Small intestine (tissue), 7 donors: ENCODE data around the gene SLC7A14. TPM values are rescaled to one million over a fixed set of nuclear protein-coding genes. Genes with fewer than 3 reads are reported as not detected.

Experiments used
- DNase-seq, 2 donors: peaks; one replicate each; pipeline versions ENCODE4 v3.0.0 to v3.0.0-alpha.2; 2013
- FAIRE-seq: peaks from 2 replicates; lab custom pipeline; 2012; peaks lifted over from hg19 to GRCh38; lab: Jason Lieb, UNC
- H3K27ac ChIP-seq, 3 donors: one replicate each; pipeline ENCODE4 v1.5.1; 2013; ENCODE audit warnings: low read length in 2 of 3, mild to moderate bottlenecking in 2 of 3, control low read depth in 1 of 3, inconsistent platforms in 1 of 3, low read depth in 1 of 3, moderate library complexity in 1 of 3
- H3K27me3 ChIP-seq, 3 donors: one replicate each; pipeline ENCODE4 v1.6.1; 2013; ENCODE audit warnings: low read length in 3 of 3, inconsistent platforms in 1 of 3; ENCODE audit not compliant: control insufficient read depth in 3 of 3, insufficient read depth in 3 of 3
- H3K36me3 ChIP-seq, 3 donors: one replicate each; pipeline ENCODE4 v1.6.1; 2013; ENCODE audit warnings: low read length in 3 of 3, inconsistent platforms in 1 of 3, low read depth in 1 of 3, mild to moderate bottlenecking in 1 of 3, moderate library complexity in 1 of 3; ENCODE audit not compliant: control insufficient read depth in 3 of 3, insufficient read depth in 2 of 3
- H3K4me1 ChIP-seq, 3 donors: one replicate each; pipeline ENCODE4 v1.6.1; 2013; ENCODE audit warnings: low read length in 2 of 3, inconsistent platforms in 1 of 3, low read depth in 1 of 3, mild to moderate bottlenecking in 1 of 3, moderate library complexity in 1 of 3; ENCODE audit not compliant: control insufficient read depth in 3 of 3, insufficient read depth in 2 of 3
- H3K4me3 ChIP-seq, 3 donors: one replicate each; pipeline ENCODE4 v1.5.1; 2013; ENCODE audit warnings: low read length in 3 of 3, control low read depth in 1 of 3, inconsistent platforms in 1 of 3, low read depth in 1 of 3, mild to moderate bottlenecking in 1 of 3, moderate library complexity in 1 of 3
- H3K9me3 ChIP-seq, 2 donors: one replicate each; pipeline ENCODE4 v1.6.1; 2013; ENCODE audit warnings: low read depth in 1 of 2, low read length in 1 of 2; ENCODE audit not compliant: control insufficient read depth in 2 of 2, insufficient read depth in 1 of 2
- WGBS, 3 donors: extraction: QIAGEN DNeasy Blood & Tissue Kit; methylation state at CpG; one replicate each; pipeline ENCODE4 v1.1.7; 2013; 5-methylcytosine and 5-hydroxymethylcytosine counted together
- polyA plus RNA-seq, 4 donors: library from polyadenylated mRNA; stranded (reverse) in 3 of 4; unstranded in 1 of 4; fragments of 200-250 nt in 3 of 4; fragments of 120-200 nt in 1 of 4; gene quantifications; one replicate each; pipeline versions ENCODE4 v1.2.1 to v1.2.3, GENCODE V29; 2013
- donor health status: healthy with polysubstance abuse.
- donor health status: control.
- donor health status: control.
- donor health status: Bipolar disorder and iron deficiency.
- donor health status: healthy.

SLC7A14 gene
- polyA plus RNA-seq, 4 donors = 1.0 to 1.6 TPM; not detected in 2

- Histone ChIP-seq H3K36me3 (no peaks in the 10 kb centered on the region), H3K27me3 (peaks cover 7 to 30% (median 9%) of the 10 kb centered on the region in 3 donors), H3K4me3 (no peak overlapping the region), H3K4me1 (peaks cover 0 to 12% (median 7%) of the 10 kb centered on the region in 3 donors), H3K27ac (no peak overlapping the region), H3K9me3 (no peaks in the 10 kb centered on the region)
- FAIRE-seq = no peak
- no peak for DNase-seq
- WGBS, 3 donors = 74 to 82% (median 79%) methylated on average over 2 of the region's 2 CpGs
These were observed 164.1 kb downstream of the SLC7A14 start for GRCh38 chr3:170421758-170422157.

- H3K4me3 ChIP-seq = no peak overlapping the region
- WGBS, 3 donors = 67 to 87% (median 83%) methylated on average over 12 of the region's 12 CpGs
- no peak overlapping the region for H3K27ac ChIP-seq
- H3K36me3 ChIP-seq = no peaks in the 10 kb centered on the region
- H3K4me1 ChIP-seq = peaks cover 0 to 12% (median 7%) of the 10 kb centered on the region in 3 donors
- H3K27me3 ChIP-seq = peaks cover 7 to 30% (median 9%) of the 10 kb centered on the region in 3 donors
- H3K9me3 ChIP-seq = no peaks in the 10 kb centered on the region
- FAIRE-seq (no peak), DNase-seq (no peak)
These were observed 164.7 kb downstream of the SLC7A14 start for GRCh38 chr3:170421111-170421641.

GRCh38 chr3:170420307-170420821 lies 165.5 kb downstream of the SLC7A14 start:
- Histone ChIP-seq H3K9me3 (no peaks in the 10 kb centered on the region), H3K27me3 (peaks cover 7 to 30% (median 9%) of the 10 kb centered on the region in 3 donors), H3K4me3 (peak overlapping the region in 1 of 3 donors; percentile 13), H3K4me1 (peaks cover 0 to 12% (median 7%) of the 10 kb centered on the region in 3 donors), H3K36me3 (no peaks in the 10 kb centered on the region), H3K27ac (no peak overlapping the region)
- FAIRE-seq = no peak
- DNase-seq = peak in 1 of 2 donors; percentile 28
- WGBS, 3 donors = 49 to 53% (median 53%) methylated on average over 17 of the region's 17 CpGs

- peaks cover 0 to 12% (median 7%) of the 10 kb centered on the region in 3 donors for H3K4me1 ChIP-seq
- no peak for FAIRE-seq
- DNase-seq = peak in 1 of 2 donors; percentile 54
- H3K27me3 ChIP-seq = peaks cover 7 to 30% (median 9%) of the 10 kb centered on the region in 3 donors
- H3K4me3 ChIP-seq = peak overlapping the region in 2 of 3 donors; percentile 9 to 40
- no peak overlapping the region for H3K27ac ChIP-seq
- 5 to 8% (median 5%) methylated on average over 58 of the region's 58 CpGs for WGBS, 3 donors
- no peaks in the 10 kb centered on the region for H3K36me3 ChIP-seq
- H3K9me3 ChIP-seq = no peaks in the 10 kb centered on the region
These were observed 166.3 kb downstream of the SLC7A14 start for GRCh38 chr3:170419557-170420087.

- no peak within 1 kb of the TSS for H3K27ac ChIP-seq
- FAIRE-seq (no peak), DNase-seq (peak in 1 of 2 donors; percentile 50)
These were observed 167.2 kb downstream of the SLC7A14 start, which contains the start of gene CLDN11 for GRCh38 chr3:170418422-170419398. Gene CLDN11 (plus strand): TSS chr3:170418868. CDS start chr3:170419067, 199 bp downstream.

GRCh38 chr3:170417090-170417489 lies 168.8 kb downstream of the SLC7A14 start:
- peaks cover 7 to 28% (median 9%) of the 10 kb centered on the region in 3 donors for H3K27me3 ChIP-seq
- peak; percentile 25 to 28 for DNase-seq
- H3K36me3 ChIP-seq = no peaks in the 10 kb centered on the region
- WGBS, 3 donors = 24 to 59% (median 29%) methylated on average over 1 of the region's 1 CpG
- no peaks in the 10 kb centered on the region for H3K9me3 ChIP-seq
- H3K4me1 ChIP-seq = peaks cover 0 to 12% (median 7%) of the 10 kb centered on the region in 3 donors
- no peak overlapping the region for H3K4me3 ChIP-seq
- no peak overlapping the region for H3K27ac ChIP-seq
- no peak for FAIRE-seq

More at GRCh38 chr3:170418422-170419398, 167.2 kb downstream of the SLC7A14 start, which contains the start of gene CLDN11:
- H3K9me3 ChIP-seq = no peaks in the 10 kb centered on the region
- peaks cover 0 to 12% (median 7%) of the 10 kb centered on the region in 3 donors for H3K4me1 ChIP-seq
- no peaks in the 10 kb centered on the region for H3K36me3 ChIP-seq
- peak within 1 kb of the TSS in 2 of 3 donors; percentile 40 to 54 for H3K4me3 ChIP-seq
- WGBS, 3 donors = 4 to 8% (median 4%) methylated on average over 52 to 79 of the region's 79 CpGs
- peaks cover 7 to 30% (median 9%) of the 10 kb centered on the region in 3 donors for H3K27me3 ChIP-seq

GRCh38 chr3:170414202-170414663 lies 171.6 kb downstream of the SLC7A14 start:
- peaks cover 0 to 7% (median 7%) of the 10 kb centered on the region in 3 donors for H3K4me1 ChIP-seq
- H3K9me3 ChIP-seq = no peaks in the 10 kb centered on the region
- no peaks in the 10 kb centered on the region for H3K36me3 ChIP-seq
- WGBS, 3 donors = 33 to 37% (median 34%) methylated on average over 5 of the region's 5 CpGs
- H3K27me3 ChIP-seq = peaks cover 5 to 13% (median 7%) of the 10 kb centered on the region in 3 donors
- FAIRE-seq (no peak), DNase-seq (peak; percentile 71 to 73)
- no peak overlapping the region for H3K27ac ChIP-seq
- H3K4me3 ChIP-seq = no peak overlapping the region
